Measurements from ENCODE around the gene ADAM22.

DNA sequence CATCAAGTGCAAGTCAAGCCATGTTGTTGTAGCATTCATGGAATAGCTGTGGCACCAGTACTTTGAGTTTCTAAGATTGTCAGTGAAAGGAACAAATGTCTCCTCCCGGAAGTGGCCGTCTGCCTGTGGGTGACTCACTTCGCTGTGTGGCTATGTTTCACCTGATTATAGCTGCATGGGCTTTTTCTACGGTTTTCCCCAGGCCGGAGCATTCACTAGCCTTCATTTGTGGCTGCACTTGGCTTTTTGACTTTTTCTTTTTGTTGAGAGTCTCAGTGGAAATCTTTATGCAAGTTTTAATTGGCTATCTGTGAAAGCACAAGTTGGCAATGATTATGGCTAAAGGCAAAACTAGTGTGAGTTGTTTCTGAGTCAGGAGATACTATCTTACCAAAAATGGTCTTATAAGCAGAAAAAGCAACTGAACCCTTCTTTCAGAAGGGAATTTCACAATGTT lies 250.8 kb downstream of the ADAM22 start:
- no peak for TF ChIP-seq POLR2A (IDR thresholded peaks at IDR 0.05)
- TF ChIP-seq, protein P1, sequence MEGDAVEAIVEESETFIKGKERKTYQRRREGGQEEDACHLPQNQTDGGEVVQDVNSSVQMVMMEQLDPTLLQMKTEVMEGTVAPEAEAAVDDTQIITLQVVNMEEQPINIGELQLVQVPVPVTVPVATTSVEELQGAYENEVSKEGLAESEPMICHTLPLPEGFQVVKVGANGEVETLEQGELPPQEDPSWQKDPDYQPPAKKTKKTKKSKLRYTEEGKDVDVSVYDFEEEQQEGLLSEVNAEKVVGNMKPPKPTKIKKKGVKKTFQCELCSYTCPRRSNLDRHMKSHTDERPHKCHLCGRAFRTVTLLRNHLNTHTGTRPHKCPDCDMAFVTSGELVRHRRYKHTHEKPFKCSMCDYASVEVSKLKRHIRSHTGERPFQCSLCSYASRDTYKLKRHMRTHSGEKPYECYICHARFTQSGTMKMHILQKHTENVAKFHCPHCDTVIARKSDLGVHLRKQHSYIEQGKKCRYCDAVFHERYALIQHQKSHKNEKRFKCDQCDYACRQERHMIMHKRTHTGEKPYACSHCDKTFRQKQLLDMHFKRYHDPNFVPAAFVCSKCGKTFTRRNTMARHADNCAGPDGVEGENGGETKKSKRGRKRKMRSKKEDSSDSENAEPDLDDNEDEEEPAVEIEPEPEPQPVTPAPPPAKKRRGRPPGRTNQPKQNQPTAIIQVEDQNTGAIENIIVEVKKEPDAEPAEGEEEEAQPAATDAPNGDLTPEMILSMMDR (IDR thresholded peaks at IDR 0.05) = no peak
